ENCODE measurements around the gene ADORA1. TPM values are rescaled to one million over a fixed set of nuclear protein-coding genes. Genes with fewer than 3 reads are reported as not detected.

Gene ADORA1
- total RNA-seq, 1 experiment from 2014 or later = 1.2 TPM

DNA sequence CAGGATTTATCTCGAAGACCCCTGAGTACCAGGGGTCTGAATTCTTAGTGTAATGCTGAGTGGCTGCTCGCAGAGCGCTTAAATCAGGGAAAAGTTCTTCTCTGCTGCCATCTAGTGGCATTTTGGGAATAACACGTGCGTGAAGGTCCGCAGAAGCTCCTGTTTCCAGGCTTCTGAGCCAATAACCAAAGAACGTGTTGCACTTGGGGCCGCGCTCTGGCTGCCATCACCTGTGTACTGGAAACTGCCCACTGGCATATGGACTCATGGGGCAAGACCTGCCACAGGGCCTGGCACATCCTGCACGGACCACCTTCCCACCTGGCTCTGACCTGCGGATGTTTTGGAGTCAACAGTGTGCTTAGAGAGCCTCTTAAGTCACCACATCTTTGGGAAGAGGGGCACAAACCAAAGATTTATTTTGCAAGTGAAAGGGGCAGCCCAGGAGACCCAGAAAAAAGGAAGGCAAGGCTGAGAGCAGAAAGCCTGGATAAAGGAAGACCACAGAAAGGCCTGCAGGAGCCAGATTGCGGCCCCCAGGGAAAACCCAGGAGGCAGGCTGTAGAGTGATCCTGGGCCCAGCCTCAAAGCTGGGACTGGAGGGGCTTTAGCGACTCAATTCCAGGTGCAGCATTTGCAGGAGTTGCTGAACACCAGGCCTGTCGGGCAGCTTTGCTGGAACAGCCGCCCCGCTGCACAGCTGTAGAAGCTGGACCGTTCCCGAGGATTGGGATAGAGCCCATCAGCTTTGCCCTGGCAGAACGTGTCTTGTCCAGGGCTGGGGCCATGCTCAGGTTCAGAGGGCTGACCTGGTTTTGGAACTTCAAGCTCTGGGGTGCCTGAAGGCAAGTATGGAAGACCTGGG is 89.0 kb downstream of the ADORA1 start:
- Histone ChIP-seq H3K4me3 (ENCODE audit: low read depth, low read length, poor library complexity, severe bottlenecking) (no peak overlapping the region), H3K27me3 (replicated peaks; ENCODE audit: insufficient read depth, low read depth, low read length, poor library complexity) (no peaks in the 10 kb centered on the region), H3K9me3 (ENCODE audit: low read depth, low read length, poor library complexity, severe bottlenecking) (no peaks in the 10 kb centered on the region), H3K36me3 (ENCODE audit: insufficient read depth, low read length, poor library complexity, severe bottlenecking) (no peaks in the 10 kb centered on the region), H3K4me1 (ENCODE audit: insufficient read depth, low read length, poor library complexity, severe bottlenecking) (no peaks in the 10 kb centered on the region), H3K27ac (ENCODE audit: low read depth, low read length, poor library complexity, severe bottlenecking) (no peak overlapping the region)
- peak; percentile 81 for DNase-seq (ENCODE audit: low spot score)
- intact Hi-C loops (cut with micrococcal nuclease; ENCODE audit: unreplicated experiment) = loop anchor here (1.0 kb wide), 2 partner anchors 98 to 177 kb away; no protein-coding TSS in a partner anchor
- ChIA-PET POLR2A (ENCODE audit: low non-redundant PET) (interaction anchor here (0.7 kb wide), 1 partner anchor 154 kb away, joined by 8 read pairs; no protein-coding TSS in a partner anchor), CTCF (interaction anchor here (0.6 to 4.2 kb wide), 9 partner anchors 10 to 188 kb away, joined by 3 to 65 read pairs (median 3); no protein-coding TSS in a partner anchor)
- no TSS peak for BruUV-seq (replicated peaks)
- TF ChIP-seq EZH2 (IDR thresholded peaks at IDR 0.05; ENCODE audit: borderline replicate concordance, low read depth, low read length, poor library complexity, severe bottlenecking) = no peak
- TF ChIP-seq, protein P1, sequence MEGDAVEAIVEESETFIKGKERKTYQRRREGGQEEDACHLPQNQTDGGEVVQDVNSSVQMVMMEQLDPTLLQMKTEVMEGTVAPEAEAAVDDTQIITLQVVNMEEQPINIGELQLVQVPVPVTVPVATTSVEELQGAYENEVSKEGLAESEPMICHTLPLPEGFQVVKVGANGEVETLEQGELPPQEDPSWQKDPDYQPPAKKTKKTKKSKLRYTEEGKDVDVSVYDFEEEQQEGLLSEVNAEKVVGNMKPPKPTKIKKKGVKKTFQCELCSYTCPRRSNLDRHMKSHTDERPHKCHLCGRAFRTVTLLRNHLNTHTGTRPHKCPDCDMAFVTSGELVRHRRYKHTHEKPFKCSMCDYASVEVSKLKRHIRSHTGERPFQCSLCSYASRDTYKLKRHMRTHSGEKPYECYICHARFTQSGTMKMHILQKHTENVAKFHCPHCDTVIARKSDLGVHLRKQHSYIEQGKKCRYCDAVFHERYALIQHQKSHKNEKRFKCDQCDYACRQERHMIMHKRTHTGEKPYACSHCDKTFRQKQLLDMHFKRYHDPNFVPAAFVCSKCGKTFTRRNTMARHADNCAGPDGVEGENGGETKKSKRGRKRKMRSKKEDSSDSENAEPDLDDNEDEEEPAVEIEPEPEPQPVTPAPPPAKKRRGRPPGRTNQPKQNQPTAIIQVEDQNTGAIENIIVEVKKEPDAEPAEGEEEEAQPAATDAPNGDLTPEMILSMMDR (conservative IDR thresholded peaks at IDR 0.05; ENCODE audit: low read depth, low read length) = peak; percentile 74

Other genes with a start within 250 kb of the ADORA1 start
- gene RABIF, start 238.6 kb upstream of the ADORA1 start, total RNA-seq (2021) = 11.1 and 12.2 TPM in 2 replicates
- gene KLHL12, start 200.5 kb upstream of the ADORA1 start, total RNA-seq (2021) = 17.8 and 22.9 TPM in 2 replicates
- gene ADIPOR1, start 169.4 kb upstream of the ADORA1 start, total RNA-seq (2021) = 79.1 and 81.4 TPM in 2 replicates
- gene CYB5R1, start 160.5 kb upstream of the ADORA1 start, total RNA-seq (2021) = 27.8 and 28.3 TPM in 2 replicates
- gene TMEM183A, start 120.4 kb upstream of the ADORA1 start, total RNA-seq (2021) = 65.1 and 68.4 TPM in 2 replicates
- gene PPFIA4, start 101.2 kb upstream of the ADORA1 start, total RNA-seq (2021) = 2.5 and 3.0 TPM in 2 replicates
- gene MYOG, start 41.7 kb upstream of the ADORA1 start, total RNA-seq (2021) = not detected in 2 replicates
- gene MYBPH, start 48.1 kb downstream of the ADORA1 start, total RNA-seq (2021) = not detected in 2 replicates
- not detected in 2 replicates for gene CHI3L1, start 59.0 kb downstream of the ADORA1 start, total RNA-seq (2021)
- gene CHIT1, start 101.9 kb downstream of the ADORA1 start, total RNA-seq (2021) = not detected in 2 replicates
- 8.5 and 9.3 TPM in 2 replicates for gene BTG2, start 177.8 kb downstream of the ADORA1 start, total RNA-seq (2021)
- 0.35 and 0.69 TPM in 2 replicates for gene FMOD, start 223.4 kb downstream of the ADORA1 start, total RNA-seq (2021)